ENCODE measurements around the gene NR6A1.

DNA sequence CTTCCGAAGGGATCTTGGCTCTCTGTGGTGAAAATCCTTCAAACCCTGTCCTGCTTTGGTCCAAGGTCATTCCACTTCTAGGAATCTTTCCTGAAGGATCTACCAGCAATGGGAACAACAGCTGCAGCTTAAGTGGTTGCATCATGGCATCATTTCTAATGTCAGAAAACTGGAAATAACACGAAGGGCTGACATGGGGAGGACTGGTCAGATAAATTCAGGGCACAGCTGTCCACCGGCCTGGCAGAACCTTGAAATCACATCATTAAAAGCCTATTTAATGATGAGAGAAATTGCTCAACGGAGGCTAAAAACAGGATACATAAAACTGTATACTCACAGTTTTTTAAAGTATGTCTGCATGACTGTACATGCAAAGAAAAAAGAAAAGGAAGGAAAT is 34.1 kb upstream of the NR6A1 start:
- TF ChIP-seq, protein P1, sequence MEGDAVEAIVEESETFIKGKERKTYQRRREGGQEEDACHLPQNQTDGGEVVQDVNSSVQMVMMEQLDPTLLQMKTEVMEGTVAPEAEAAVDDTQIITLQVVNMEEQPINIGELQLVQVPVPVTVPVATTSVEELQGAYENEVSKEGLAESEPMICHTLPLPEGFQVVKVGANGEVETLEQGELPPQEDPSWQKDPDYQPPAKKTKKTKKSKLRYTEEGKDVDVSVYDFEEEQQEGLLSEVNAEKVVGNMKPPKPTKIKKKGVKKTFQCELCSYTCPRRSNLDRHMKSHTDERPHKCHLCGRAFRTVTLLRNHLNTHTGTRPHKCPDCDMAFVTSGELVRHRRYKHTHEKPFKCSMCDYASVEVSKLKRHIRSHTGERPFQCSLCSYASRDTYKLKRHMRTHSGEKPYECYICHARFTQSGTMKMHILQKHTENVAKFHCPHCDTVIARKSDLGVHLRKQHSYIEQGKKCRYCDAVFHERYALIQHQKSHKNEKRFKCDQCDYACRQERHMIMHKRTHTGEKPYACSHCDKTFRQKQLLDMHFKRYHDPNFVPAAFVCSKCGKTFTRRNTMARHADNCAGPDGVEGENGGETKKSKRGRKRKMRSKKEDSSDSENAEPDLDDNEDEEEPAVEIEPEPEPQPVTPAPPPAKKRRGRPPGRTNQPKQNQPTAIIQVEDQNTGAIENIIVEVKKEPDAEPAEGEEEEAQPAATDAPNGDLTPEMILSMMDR (conservative IDR thresholded peaks at IDR 0.05; ENCODE audit: low read depth in 2 of 2): no peak
- no peak for TF ChIP-seq EZH2phosphoT487 (IDR thresholded peaks at IDR 0.05; ENCODE audit: unreplicated experiment)
- TF ChIP-seq, protein P2, sequence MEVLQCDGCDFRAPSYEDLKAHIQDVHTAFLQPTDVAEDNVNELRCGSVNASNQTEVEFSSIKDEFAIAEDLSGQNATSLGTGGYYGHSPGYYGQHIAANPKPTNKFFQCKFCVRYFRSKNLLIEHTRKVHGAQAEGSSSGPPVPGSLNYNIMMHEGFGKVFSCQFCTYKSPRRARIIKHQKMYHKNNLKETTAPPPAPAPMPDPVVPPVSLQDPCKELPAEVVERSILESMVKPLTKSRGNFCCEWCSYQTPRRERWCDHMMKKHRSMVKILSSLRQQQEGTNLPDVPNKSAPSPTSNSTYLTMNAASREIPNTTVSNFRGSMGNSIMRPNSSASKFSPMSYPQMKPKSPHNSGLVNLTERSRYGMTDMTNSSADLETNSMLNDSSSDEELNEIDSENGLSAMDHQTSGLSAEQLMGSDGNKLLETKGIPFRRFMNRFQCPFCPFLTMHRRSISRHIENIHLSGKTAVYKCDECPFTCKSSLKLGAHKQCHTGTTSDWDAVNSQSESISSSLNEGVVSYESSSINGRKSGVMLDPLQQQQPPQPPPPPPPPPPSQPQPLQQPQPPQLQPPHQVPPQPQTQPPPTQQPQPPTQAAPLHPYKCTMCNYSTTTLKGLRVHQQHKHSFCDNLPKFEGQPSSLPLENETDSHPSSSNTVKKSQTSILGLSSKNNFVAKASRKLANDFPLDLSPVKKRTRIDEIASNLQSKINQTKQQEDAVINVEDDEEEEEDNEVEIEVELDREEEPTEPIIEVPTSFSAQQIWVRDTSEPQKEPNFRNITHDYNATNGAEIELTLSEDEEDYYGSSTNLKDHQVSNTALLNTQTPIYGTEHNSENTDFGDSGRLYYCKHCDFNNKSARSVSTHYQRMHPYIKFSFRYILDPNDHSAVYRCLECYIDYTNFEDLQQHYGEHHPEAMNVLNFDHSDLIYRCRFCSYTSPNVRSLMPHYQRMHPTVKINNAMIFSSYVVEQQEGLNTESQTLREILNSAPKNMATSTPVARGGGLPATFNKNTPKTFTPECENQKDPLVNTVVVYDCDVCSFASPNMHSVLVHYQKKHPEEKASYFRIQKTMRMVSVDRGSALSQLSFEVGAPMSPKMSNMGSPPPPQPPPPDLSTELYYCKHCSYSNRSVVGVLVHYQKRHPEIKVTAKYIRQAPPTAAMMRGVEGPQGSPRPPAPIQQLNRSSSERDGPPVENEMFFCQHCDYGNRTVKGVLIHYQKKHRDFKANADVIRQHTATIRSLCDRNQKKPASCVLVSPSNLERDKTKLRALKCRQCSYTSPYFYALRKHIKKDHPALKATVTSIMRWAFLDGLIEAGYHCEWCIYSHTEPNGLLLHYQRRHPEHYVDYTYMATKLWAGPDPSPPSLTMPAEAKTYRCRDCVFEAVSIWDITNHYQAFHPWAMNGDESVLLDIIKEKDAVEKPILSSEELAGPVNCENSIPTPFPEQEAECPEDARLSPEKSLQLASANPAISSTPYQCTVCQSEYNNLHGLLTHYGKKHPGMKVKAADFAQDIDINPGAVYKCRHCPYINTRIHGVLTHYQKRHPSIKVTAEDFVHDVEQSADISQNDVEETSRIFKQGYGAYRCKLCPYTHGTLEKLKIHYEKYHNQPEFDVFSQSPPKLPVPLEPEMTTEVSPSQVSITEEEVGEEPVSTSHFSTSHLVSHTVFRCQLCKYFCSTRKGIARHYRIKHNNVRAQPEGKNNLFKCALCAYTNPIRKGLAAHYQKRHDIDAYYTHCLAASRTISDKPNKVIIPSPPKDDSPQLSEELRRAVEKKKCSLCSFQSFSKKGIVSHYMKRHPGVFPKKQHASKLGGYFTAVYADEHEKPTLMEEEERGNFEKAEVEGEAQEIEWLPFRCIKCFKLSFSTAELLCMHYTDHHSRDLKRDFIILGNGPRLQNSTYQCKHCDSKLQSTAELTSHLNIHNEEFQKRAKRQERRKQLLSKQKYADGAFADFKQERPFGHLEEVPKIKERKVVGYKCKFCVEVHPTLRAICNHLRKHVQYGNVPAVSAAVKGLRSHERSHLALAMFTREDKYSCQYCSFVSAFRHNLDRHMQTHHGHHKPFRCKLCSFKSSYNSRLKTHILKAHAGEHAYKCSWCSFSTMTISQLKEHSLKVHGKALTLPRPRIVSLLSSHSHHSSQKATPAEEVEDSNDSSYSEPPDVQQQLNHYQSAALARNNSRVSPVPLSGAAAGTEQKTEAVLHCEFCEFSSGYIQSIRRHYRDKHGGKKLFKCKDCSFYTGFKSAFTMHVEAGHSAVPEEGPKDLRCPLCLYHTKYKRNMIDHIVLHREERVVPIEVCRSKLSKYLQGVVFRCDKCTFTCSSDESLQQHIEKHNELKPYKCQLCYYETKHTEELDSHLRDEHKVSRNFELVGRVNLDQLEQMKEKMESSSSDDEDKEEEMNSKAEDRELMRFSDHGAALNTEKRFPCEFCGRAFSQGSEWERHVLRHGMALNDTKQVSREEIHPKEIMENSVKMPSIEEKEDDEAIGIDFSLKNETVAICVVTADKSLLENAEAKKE (CRISPR knock-in tag; IDR thresholded peaks at IDR 0.05): no peak
